NCI-H1930 (cell line): ENCODE data around the gene CLCNKA.
"Not testable (repeated sequence)": the region's sequence is repeated elsewhere in the genome, so short reads cannot be mapped to it uniquely, and the experiment has no call there.

Experiments
- DNase-seq, 2 experiments: peaks; one replicate each; lab custom pipeline; 2025; lab: John Stamatoyannopoulos, UW

CLCNKA gene

DNA sequence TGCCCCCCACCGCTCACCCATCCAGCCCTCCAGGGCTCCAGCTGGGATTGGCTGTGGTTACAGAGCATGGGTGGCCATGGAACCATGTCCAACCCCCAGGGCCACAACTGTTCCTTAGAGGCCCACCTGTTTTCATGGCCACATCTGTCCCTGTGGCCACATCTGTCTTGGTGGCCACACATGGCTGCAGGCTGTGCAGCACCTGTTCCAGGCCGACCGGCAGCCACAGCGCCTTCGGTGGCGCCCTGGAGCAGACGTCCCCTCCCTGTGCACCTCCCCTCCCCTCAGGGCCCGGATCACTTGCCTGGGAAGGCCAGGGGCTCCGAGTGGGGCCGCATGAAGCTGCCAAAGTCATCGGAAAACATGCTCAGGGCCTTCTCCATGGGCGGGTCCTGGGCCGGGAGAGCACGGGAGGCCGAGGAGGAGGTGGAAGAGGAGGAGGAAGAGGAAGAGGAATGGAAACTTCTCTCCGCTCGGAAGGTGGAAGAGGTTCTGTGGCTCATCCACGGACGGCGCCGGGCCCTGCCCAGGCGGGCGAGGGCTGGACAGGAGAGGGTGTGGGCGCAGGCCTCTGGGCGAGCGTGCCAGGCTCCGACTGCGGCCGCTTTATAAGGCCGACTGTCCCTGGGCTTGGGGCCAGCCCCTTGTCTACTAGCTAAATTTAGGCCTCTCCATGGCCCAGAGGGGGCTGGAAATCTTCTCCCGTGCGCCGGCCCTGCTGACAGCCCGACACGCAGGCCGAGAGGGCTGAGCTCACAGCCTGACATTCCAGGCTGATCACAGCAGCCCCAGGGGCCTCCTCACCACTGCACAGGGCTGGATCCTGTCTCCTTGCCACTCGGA, 4.2 kb upstream of the CLCNKA start, which contains the start of gene HSPB7:
Gene HSPB7 (minus strand): TSS at position 583 of the 843 bp plus-strand sequence. CDS start 80 bp downstream, at position 503.
- no peak for DNase-seq

DNA sequence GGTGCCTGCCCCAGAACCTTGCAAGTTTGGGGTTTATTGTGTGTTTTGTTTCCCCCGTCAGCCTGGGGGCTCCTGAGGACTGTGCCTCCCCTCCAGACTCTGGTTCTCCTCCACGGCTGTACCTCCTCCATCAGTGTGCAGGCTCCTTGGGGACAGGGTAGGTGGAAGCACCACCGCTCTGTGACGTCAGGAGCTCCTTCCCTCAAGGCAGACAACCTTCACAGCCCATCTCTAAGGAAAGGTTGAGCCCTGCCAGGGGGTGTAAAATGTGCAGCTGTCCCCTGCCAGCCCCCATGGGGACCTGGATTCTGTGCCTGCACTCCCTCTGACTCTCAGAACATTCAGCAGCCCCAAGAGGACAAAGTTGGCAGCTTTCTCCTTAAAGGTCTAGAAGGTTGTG, 3.5 kb upstream of the CLCNKA start:
- no peak for DNase-seq

DNA sequence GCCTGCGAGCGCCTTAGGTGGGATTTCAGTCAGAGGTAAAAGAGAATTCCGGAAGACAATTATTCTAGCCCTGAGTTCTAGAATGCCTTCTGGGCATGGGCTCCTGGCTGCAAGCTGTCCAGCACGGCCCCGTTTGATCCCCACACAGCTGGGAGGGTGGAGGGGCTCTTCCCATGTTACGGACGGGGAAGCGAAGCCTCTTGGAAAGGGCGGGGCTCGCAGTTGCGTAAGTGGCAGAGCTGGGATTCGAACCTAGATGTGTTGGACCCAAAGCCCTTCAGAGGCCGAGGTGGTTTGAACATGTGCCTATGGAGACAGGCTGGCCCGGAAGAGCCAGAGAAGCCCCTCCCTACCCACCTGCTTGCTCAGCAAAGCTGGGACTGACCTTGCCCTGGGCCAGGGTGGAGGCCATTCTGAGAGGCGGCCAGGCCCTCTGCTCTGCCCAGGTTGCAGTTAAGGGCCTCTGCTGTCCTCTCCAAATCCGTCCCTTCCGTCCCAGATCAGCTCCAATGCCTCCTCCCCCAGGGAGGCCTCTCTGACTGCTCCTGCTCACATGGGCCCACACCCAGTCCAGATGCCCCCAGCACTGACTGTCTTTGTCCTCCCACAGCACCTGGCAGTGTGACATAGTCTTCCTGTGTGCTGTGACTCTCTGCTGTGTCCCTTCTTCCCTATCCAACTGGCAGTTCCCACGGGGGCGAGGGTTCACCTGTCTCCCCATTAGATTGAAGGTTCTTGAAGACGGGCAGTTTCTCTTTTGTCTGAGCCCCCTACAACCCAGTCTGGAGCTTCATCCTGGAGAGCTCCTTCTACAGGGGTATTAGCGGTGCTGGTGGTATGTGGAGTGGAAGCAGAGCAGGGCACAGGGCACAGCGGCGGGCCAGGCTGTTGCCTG, 2.8 kb upstream of the CLCNKA start:
- no peak for DNase-seq

DNA sequence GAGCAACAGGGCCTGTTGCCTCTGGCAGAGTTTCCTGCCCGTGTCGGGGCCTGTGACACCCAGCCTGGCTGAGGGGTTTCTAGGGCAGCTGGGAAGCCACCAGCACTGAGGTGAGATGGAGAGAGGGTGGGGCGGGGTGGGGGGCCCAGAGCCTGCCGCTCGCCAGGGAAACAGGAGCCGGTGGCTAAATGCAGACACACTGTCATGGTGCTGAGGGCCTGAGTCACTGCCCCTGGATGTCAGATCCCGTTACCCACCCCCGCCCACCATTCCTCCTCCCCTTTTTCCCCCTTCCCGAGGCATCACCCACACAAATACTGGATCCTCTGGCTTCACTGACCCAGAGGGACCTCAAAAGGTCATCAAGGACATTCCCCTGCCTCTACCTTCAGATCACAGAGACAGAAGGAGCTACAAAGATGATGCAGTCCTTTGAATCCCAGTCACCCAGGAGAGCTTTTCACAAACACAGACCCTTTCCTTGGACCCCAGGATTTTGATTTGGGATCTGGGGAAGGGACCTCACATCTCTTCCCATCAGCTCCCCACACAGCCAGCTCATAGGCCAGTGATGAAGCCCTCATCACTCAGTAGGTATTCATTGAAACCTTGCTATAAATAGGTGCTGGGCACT, 2.1 kb upstream of the CLCNKA start:
- no peak for DNase-seq

DNA sequence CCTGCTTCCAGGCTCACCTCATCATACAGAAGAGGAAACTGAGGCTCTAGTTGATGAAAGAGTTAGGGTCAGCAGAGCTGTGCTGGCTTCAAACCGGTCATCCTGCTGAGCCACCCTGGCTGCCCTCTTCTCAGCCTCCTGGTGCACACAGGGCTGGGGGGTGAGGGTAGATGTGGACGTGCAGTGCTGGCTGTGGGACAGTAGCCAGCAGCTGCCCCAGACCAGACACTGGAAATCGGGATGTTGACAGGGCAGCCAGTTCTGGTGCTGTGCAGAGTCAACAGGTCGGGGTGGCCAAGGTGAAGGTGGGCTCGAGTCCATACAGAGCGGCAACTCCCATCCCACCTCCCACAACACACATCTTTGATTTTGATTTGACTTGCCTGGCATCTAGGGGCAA, 1.5 kb upstream of the CLCNKA start:
- no peak for DNase-seq

DNA sequence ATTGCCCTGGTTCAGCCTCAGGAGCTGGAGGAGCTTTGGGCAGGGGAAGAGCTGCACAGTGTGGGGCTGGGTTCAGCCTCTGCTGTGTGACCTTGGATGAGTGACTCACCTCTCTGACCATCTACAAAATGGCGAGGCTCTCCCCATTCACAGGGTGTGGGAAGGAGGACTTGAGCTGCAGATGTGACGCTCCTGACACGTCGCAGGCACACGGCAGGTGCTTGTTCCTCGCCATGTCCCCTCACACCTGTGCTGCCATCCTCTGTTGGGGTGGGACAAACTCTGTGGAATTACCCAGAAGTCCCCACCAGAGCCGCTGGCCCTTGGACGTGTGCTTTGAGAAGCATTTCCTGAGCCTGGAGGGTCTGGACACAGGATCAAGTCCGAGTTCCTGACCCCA, 958 bp upstream of the CLCNKA start:
- DNase-seq = not testable (repeated sequence)

DNA sequence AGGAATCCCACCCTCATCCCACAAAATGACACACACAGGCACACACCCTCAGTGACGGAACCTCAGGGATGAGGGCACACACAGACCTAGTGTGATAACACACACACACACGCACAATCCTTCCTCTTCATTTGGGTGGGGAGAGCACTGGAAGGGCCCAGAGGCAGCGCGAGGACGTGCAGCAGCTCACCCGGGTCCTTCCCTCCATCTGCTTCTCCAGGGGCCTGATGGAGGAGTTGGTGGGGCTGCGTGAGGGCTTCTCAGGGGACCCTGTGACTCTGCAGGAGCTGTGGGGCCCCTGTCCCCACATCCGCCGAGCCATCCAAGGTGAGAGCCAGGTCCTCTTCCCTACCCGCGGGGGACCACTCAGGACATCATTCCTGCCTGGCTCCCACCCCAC, 557 bp downstream of the CLCNKA start:
- DNase-seq = no peak

DNA sequence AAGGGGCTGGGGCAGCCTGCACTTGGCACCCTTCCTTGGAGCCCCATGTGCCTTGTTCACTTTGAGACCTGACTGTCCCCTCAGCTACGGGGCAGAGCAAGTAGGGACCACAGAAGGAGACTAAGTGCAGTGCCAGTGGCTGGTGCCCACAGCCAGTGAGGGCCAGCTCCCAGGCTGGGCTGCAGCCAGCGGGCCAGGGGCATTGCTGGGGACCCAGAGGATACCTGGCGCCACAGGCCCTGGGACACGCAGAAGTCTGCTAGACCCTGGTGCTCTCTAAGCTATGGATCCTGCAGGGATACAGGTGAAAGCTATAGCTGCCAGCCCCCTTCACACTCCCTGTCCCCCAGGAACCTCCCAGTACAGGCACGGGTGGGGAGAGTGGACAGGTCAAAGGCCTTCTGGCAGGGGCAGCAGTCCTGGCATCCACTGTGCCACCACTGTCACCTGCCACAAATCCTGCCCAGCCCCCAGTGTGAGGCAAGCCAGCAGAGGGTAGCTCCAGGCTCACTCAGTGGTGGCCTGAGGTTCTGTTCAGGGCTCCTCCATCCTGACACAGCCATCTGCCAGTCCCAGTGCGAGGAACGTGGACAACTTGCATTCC, 1.3 kb downstream of the CLCNKA start:
- no peak for DNase-seq

DNA sequence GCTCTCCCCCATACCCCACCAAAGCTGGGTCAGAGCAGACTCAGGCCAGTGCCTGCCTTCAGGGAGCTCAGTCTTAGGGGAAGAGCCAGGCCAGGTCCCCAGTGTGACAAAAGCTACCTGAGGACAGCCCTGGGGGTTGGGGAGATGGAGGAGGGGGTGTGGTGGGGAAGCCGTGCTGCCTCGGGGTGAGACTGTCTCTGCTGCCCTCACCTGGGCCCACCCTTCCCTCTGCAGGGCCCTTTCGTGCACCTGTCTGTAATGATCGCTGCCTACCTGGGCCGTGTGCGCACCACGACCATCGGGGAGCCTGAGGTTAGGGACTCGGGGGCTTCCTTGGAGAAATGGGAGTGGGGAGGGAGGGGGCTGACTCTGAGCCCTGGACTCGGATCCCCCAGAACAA, 4.5 kb downstream of the CLCNKA start:
- not testable (repeated sequence) for DNase-seq

DNA sequence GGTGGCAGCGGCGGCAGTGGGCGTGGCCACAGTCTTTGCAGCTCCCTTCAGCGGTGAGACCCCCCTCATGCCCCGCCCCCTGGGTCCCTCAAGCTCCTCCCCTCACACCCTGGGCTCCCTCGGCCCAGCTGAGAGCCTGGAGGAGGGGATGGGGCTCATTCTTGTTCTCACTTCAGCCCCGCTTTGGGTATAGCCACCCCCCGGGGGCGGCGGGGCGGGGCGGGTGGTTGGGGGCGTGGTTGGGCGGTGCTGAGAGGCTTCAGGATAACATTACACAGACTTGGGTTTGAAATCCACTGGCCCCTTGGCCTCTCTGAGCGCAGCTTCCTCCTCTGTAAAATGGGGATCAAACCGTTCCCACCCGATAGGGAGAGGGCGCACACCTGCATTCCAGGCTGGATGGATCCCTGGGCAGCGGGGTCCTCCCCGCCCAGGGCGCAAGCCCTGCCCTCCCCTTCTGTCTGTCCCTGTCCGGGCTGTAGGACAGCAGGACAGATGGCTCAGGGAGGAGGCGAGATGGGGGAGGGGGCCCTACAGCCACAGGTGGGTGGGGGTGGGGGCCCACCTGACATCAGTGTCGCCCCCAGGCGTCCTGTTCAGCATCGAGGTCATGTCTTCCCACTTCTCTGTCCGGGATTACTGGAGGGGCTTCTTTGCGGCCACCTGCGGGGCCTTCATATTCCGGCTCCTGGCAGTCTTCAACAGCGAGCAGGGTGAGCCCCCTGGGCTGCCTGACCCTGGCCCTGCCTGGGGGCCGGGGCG, 5.1 kb downstream of the CLCNKA start:
- DNase-seq = no peak

DNA sequence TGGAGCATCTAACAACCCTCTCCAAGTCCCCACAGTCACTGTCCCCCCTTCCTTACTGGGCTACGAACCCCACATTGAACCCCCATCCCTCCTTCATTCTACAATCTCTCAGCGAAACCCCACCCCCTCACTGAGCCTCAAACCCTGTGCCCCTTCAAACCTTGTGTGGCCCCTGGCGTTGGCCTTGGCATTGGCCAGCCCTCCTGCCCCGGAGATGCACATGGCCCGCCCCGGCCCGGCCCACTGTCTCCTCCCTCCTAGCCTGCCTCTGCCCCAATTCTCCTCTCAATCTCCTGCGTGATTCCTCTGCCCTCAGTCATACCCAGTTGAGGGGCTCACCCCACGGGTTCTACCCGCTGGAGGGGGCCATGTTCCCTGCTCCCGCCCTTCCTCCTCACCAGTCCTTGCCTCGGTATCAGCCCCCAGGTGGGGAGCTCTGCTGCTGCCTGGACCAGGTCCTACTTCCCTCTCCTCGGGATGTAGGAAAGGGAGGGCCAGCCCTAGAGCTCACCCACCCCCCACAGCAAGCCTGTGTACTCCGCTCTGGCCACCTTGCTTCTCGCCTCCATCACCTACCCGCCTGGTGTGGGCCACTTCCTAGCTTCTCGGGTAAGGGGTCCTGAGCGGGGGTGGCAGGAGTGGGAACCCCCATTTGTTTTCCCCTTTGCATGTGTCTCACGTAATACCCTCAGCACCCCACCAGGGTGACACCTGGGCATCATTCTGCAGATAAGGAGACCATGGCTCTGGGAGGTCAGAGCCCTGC, 6.6 kb downstream of the CLCNKA start:
- DNase-seq = no peak

DNA sequence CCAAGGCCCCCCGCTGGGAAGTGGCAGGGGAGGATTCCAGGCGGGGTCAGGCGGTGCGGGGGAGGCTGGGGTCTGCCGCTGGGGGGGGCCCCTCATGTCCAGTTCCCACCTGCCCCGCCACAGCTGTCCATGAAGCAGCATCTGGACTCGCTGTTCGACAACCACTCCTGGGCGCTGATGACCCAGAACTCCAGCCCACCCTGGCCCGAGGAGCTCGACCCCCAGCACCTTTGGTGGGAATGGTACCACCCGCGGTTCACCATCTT, 7.1 kb downstream of the CLCNKA start:
- not testable (repeated sequence) for DNase-seq

DNA sequence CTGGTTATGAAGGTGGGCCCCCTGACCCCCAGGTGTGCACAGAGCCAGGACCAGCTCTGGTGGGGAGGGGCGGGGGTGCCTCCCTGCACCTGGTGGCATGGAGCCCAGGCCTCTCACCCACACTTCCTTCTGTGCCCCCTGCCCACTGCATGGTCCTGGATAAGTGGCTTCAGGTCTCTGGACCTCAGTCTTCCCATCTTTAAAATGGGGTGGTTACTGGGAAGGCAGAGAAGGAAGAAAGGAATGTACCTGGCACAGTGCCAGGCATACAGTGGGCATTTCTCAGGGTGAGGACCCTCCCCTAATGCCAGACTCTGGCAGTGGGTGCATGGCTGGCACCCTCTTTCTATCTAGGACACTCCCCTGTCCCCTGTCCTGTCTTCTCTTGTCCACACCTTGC, 7.5 kb downstream of the CLCNKA start:
- no peak for DNase-seq

DNA sequence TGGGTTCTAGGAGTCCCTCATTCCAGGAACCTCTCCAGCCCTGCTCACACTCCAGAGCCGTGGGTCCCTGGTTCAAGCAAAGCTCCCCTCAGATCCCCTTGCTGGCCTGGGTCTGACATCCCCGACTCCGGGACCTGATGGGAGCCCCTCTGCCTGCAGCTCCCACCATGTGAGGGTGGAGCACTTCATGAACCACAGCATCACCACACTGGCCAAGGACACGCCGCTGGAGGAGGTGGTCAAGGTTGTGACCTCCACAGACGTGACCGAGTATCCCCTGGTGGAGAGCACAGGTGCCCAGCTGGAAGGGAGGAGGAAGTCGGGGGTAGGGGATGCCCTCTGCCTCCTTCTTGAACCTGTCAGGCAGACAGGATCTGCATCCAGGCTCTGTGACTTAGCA, 9.7 kb downstream of the CLCNKA start:
- DNase-seq = no peak

DNA sequence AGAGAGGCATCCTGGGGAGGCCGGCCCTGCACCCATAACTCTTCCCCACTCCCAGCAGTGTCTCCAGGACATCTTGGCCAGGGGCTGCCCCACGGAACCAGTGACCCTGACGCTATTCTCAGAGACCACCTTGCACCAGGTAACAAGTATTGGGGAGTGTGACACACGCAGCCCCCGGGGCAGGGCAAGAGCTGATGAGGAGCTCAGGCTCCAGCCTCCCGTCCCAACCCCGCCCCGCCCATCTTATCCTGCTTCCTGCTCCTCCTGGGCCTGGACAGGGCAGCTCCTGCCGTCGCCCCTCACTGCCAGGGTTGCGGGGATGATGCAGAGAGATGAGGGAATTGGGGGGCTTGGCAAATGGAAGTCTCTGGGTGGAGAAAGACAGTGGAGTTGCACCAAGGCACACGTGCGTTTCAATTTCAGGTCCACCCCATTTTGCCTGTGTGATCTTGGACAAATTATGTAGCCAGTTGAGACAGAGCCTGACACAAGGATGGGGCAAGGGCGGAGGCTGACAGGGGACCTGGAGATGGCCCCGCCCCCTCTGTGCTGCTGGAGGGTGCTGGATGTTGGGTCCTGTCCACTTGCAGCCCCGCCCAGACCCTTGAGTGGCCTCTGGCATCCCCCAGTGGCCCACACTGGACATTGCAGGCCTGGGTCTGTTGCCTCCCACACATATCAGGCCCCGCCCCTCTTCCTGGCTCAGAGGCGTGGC, 10.7 kb downstream of the CLCNKA start:
- peak; percentile 60 to 68 for DNase-seq

DNA sequence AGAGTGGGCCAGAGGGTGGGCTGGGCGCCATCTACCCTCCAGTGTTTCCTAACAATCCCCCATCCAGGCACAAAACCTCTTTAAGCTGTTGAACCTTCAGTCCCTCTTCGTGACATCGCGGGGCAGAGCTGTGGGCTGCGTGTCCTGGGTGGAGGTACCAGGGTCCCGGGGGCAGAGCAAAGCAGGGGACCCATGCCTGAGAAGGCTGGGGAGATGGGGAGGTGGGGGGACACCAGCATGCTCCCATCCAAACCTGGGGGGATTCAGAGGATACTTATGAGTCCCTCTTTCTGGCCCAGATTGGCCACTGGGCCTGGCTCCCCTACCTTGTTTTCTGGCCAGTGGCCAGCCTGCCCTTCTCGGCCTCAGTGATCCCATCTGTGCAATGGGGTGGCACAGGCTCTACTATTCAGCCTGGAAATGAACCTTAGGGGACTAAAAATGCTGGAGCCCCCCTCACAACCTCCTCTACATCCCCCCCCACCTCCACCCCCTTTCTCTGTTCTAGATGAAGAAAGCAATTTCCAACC, 11.3 kb downstream of the CLCNKA start:
- not testable (repeated sequence) for DNase-seq

DNA sequence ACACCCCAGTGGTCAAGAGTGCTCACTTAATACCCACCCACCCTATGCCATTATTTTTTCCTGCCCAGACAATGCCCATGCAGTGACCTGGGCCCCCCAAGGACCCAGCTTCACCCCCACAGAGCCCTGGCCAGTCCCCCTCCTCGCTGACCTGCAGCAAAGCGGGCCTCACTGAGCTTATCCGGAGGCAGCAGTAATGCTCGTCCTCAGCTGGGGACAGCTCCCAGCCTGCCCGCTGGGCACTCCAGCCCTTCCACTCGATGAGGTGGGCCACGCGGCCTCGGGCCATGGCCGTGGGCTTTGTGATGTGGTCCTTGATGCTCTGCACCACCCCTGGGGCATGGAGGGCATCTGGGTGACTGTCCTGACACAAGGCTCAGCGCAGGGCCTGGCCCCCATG, 14.6 kb downstream of the CLCNKA start:
- not testable (repeated sequence) for DNase-seq

DNA sequence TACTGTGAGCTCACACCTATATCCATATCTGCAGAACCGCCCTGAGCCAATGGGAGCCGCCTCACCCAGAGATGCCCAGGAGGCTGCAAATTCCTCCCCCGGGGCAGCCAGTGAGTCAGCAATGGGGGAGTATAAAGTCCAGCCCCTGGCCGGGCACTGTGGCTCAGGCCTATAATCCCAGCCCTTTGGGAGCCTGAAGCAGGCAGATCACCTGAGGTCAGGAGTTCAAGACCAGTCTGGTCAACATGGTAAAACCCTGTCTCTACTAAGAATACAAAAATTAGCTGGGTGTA, 16.7 kb downstream of the CLCNKA start:
- no peak for DNase-seq

DNA sequence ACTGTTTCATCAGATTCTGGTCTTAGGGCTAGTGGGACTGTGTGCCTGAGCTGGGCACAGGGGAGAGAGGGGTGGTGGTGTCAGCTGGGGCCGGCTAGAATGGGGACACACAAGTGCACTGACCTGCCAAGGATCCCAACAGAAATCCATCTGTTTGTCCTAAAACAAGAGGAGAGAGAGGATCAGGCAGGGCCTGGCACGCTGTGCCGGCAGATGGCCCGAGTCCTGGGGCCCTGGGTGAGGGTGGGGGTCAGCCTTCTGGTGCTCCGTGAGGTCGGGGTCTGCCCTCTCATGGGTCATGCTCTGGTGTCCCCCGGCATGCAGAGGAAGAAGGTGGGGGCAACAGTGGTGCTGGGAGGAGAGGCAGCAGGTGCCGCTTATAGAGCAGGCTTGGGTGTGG, 18.0 kb downstream of the CLCNKA start:
- not testable (repeated sequence) for DNase-seq

DNA sequence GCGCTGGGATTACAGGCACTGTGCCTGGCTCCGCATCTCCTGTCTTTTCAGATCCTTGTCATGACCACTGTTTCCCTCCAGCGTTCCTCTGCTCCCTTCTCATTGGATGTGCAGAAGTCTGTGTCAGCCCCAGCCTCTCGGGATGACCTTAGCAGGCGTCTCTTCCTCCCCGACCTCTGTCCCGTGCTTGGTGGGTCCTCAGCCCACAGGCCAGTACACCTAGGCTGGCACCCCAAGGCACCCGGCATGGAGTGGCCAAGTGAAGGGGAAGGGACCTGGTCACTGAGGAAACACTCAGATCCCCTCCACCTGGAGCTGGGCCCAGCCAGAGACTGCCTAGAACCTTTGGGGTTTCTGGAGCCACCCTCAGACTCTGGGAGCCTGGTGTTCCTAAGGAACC, 19.4 kb downstream of the CLCNKA start:
- DNase-seq = no peak
